NCI-H2196 (cell line): ENCODE data around the gene CHMP5.
A peak's percentile ranks its signal among the peaks of the same experiment; 100 is the strongest.

Experiments
- DNase-seq: peaks from one replicate; lab custom pipeline; 2025; ENCODE audit not compliant: unreplicated experiment; lab: John Stamatoyannopoulos, UW

Gene CHMP5

GRCh38 chr9:33264473-33265177 is at the start of gene CHMP5, which contains the start of gene BAG1:
Gene CHMP5, plus strand, starts transcription at chr9:33265049. Its CDS starts 30 bp downstream, at chr9:33265079.
Gene BAG1, minus strand, starts transcription at chr9:33264708.
- DNase-seq: peak; percentile 99

- DNase-seq: no peak
These were observed 43.9 kb upstream of the CHMP5 start for GRCh38 chr9:33220681-33221567.

- no peak for DNase-seq
These were observed 43.3 kb upstream of the CHMP5 start for GRCh38 chr9:33221568-33221884.

GRCh38 chr9:33222031-33222430 is 42.8 kb upstream of the CHMP5 start:
- no peak for DNase-seq

- DNase-seq: no peak
These were observed 41.2 kb upstream of the CHMP5 start for GRCh38 chr9:33223696-33224095.

GRCh38 chr9:33225319-33226147 is 39.3 kb upstream of the CHMP5 start:
- peak; percentile 70 for DNase-seq

- no peak for DNase-seq
These were observed 37.8 kb upstream of the CHMP5 start for GRCh38 chr9:33227008-33227398.

- DNase-seq: no peak
These were observed 37.1 kb upstream of the CHMP5 start for GRCh38 chr9:33227741-33228140.

GRCh38 chr9:33228606-33229005 is 36.2 kb upstream of the CHMP5 start:
- DNase-seq: no peak

- peak; percentile 92 for DNase-seq
These were observed 35.3 kb upstream of the CHMP5 start for GRCh38 chr9:33229359-33230114.

- no peak for DNase-seq
These were observed 33.9 kb upstream of the CHMP5 start for GRCh38 chr9:33230756-33231622.

GRCh38 chr9:33231623-33231942 is 33.3 kb upstream of the CHMP5 start:
- DNase-seq: no peak

GRCh38 chr9:33232815-33233214 is 32.0 kb upstream of the CHMP5 start:
- DNase-seq: no peak

- DNase-seq: peak; percentile 93
These were observed 31.1 kb upstream of the CHMP5 start for GRCh38 chr9:33233626-33234342.

GRCh38 chr9:33234511-33235467 is 30.1 kb upstream of the CHMP5 start:
- DNase-seq: no peak

GRCh38 chr9:33236571-33236970 is 28.3 kb upstream of the CHMP5 start:
- no peak for DNase-seq

- DNase-seq: no peak
These were observed 24.9 kb upstream of the CHMP5 start, which contains the start of gene SPINK4 for GRCh38 chr9:33239921-33240320. Gene SPINK4, plus strand, starts transcription at chr9:33240167. Its CDS starts 42 bp downstream, at chr9:33240209.

- no peak for DNase-seq
These were observed 23.6 kb upstream of the CHMP5 start for GRCh38 chr9:33241298-33241697.
